Measurements from ENCODE around the gene OR8S1.

Gene OR8S1

DNA sequence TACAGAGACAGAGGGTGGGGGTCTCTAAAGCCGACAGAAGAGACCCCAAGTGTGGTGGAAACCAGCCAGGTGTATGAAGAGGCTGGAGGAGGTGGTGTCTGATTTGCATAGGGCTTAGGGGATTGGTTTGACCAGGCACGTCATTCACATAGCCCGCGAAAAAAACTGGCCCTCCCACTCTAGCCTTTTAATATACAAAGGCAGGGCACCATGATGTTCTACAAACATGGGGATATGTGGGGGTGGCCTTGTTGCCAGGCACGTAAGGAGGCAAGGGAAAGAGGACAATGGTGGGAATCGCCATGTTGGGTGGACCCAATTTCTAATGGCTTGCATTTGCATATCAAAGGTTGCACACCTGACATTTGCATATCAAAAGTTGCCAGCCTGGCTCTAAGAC, 31.2 kb downstream of the OR8S1 start:
- no peak for DNase-seq

DNA sequence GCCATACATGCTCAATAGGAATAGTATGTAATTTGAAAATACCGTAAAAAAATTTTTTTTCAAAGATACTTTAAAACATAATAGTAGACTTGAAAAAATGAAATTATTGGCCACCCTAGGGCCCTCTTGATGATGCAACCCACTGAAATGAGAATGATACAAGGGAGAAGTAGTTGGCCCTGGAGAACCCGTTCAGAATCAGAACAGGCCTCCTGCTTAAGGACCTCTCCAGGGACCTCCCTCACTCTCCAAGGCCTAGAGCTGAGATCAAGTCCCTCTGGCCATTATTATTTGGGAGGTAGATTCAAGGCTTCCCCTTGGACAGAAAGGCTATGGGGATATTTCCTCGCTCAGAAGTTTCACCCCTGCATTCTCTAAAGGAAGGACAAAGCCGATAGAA, 32.5 kb downstream of the OR8S1 start:
- no peak for DNase-seq

DNA sequence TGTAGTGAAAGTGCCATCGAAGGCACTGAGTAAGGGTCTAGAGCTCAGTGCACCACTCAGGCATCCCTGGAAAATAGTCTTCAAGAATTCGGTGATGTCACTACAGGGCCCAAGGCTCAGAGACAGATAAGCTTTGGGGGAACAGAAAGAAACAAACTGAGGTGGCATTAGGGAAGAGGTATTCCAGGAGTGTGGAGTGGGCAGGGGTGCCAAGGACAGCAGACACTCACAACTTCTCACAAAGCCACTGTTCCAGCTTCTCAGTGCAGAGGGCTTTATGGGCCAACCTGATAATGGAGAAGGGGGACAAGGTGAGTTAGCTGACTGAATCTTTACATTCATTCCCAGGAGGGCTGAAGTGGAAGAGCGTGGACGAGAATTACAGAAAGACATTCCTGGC, 42.3 kb downstream of the OR8S1 start:
- DNase-seq: no peak

DNA sequence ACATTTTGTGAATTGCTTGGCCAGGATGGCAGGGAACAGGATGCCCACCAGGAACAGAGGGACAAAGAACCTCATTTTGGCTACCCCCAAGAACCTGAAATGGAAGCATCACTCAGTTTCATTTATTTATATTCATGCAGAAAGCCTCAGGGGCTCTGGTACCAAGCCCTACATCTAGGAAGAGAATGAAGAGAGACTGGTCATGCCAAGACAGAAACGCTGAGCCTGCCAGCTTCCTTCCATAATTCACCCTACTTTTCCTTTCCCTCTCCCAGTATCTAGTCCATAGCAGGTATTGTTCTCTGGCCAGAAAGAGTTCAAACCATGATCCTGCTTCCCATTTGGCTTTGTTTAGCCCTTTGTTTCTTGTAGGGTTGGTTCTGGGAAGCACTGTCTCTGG, 44.5 kb downstream of the OR8S1 start, which contains the start of gene LALBA:
TSS of gene LALBA (minus strand) at position 101 of the 400 bp plus-strand sequence. CDS start at position 75, 26 bp downstream.
- DNase-seq: no peak

DNA sequence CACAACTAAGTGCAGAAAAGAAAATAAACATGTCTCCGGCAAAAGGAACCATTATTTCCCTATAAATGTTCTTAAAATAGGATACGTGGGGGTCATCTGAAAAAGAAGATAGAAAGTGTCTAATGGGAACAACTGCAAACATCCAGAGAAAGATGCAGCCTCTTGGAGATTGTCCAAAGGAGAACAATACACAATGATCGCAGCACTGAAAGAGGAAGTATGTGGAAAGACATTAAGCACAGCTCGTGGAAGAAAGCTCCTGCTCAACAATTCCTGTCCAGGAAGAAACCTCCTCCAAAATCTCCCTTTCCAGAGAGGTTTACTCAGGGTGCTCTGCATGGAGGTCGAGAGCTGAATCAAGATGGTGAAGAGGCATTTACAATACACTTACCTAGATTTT, 46.9 kb downstream of the OR8S1 start:
- DNase-seq: no peak

All from fibroblast of skin of abdomen (primary cell).